SJSA1 (cell line): ENCODE data around the gene DDIT3. TPM values are rescaled to one million over a fixed set of nuclear protein-coding genes. Genes with fewer than 3 reads are reported as not detected.

Experiments
- DNase-seq, 2 experiments: peaks; one replicate each; pipeline ENCODE4 v3.0.0-alpha.2; 2015 to 2020; ENCODE audit warnings: low spot score in 2 of 2, low read depth in 1 of 2
- H3K27ac ChIP-seq: fragments of 250-450 bp; sonication (Bioruptor Pico); 2 replicates; pipeline ENCODE4 v1.5.1; 2020; ENCODE audit warnings: mild to moderate bottlenecking, moderate library complexity
- H3K27me3 ChIP-seq: fragments of 250-450 bp; sonication (Bioruptor Pico); replicated peaks from 2 replicates; pipeline ENCODE4 v1.5.1; 2020; ENCODE audit warnings: mild to moderate bottlenecking, moderate library complexity
- H3K36me3 ChIP-seq: fragments of 250-450 bp; sonication (Bioruptor Pico); 2 replicates; pipeline ENCODE4 v1.5.1; 2020; ENCODE audit warnings: mild to moderate bottlenecking
- H3K4me1 ChIP-seq: fragments of 250-450 bp; sonication (Bioruptor Pico); replicated peaks from 2 replicates; pipeline ENCODE4 v1.6.1; 2021; ENCODE audit warnings: mild to moderate bottlenecking
- H3K4me3 ChIP-seq: fragments of 250-450 bp; sonication (Bioruptor Pico); 2 replicates; pipeline ENCODE4 v1.5.1; 2020; ENCODE audit warnings: mild to moderate bottlenecking
- H3K9me3 ChIP-seq: fragments of 250-450 bp; sonication (Bioruptor Pico); replicated peaks from 2 replicates; pipeline ENCODE4 v1.5.1; 2020; ENCODE audit warnings: mild to moderate bottlenecking
- total RNA-seq: library from RNA; depleted of rRNA; stranded (reverse); fragments of >200 nt; shearing (Covaris generic); gene quantifications from 2 replicates; pipeline ENCODE4 v1.2.3, GENCODE V29; 2014

DDIT3 gene
- total RNA-seq, 1 experiment from 2014 or later: 686 TPM

DNA sequence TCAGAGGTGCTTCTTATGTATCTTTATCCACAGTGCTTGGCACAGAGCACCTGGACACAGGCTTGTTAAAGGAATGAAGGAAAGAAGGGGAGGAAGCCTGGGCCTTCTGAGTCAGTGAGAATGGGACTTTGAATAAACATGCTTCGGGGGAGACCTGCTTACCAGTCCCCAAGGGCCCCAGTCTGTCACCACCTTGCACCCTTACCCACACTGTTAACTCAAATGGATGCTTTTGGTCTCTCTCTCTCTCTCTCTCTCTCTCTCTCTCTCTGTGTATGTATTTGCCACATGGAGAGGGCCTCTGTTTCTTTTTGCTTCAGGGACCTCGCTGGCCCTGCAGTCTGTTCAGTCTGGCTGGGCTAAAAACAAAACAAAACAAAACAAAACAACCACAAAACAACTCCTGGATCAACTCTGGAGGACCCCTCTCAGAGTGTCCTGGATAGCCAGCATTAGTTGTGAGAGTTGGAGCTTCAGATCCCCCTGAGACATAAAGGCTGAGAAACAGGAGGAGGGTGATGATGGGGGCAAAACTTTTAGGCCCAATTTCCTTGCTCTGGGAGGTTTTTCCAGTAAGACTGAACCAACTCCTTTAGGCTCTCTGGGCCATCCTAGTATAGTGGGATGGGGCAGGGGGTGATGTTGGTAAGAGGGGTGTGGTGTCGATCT lies 31.5 kb upstream of the DDIT3 start:
- Histone ChIP-seq H3K4me1 (peaks cover 32% of the 10 kb centered on the region), H3K27me3 (0 out of 2 replicates have a peak, but pooled peaks cover 6% of the 10 kb centered on the region), H3K27ac (no peak overlapping the region), H3K4me3 (no peak overlapping the region), H3K9me3 (no peaks in the 10 kb centered on the region), H3K36me3 (peaks cover 2% of the 10 kb centered on the region)
- DNase-seq: no peak

DNA sequence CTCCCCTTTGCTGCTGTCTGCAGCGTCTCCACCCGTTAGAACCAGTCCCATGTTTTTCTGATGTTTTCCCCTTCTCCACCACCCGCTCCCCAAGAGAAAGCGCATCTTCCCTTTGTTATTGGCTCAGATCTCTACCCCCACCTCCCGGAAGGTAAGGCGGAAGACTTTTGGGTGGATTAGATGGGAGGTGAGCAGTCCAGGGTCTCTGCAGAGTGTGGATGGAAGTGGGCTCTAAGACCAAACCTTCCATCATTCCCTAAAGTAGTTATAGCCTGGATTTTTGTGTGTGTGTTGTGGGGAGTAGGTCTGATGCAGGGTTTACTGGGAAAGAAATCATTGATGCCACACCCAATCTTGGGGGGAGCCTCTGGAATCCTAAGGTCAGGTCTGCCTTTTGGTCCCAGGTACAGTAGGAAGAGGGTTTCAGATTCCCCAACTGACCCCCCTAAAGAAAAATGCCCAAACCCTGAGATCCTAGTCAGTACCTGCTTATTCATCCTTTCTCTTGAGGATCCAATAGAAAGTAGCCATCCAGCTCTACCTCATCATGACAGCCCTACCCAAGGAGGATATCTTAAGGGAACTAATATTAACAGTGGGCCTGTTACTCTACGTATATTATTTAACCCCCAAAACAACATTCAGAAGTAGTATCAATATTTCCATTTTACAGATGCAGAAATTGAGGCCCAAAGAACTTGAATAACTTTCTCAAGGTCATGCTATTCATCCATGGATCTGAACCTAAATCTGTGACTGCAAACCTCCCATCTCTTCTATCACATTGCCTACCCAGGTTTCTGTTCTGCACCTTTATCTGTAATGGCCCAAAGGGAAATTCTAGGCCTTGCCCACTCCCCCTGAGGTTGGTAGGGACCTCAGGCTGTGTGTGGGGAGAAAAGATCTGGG lies 30.6 kb upstream of the DDIT3 start:
- Histone ChIP-seq H3K36me3 (peaks cover 11% of the 10 kb centered on the region), H3K27ac (no peak overlapping the region), H3K9me3 (no peaks in the 10 kb centered on the region), H3K4me3 (no peak overlapping the region), H3K27me3 (0 out of 2 replicates have a peak, but pooled peaks cover 6% of the 10 kb centered on the region), H3K4me1 (peaks cover 38% of the 10 kb centered on the region)
- peak; percentile 76 to 85 for DNase-seq

DNA sequence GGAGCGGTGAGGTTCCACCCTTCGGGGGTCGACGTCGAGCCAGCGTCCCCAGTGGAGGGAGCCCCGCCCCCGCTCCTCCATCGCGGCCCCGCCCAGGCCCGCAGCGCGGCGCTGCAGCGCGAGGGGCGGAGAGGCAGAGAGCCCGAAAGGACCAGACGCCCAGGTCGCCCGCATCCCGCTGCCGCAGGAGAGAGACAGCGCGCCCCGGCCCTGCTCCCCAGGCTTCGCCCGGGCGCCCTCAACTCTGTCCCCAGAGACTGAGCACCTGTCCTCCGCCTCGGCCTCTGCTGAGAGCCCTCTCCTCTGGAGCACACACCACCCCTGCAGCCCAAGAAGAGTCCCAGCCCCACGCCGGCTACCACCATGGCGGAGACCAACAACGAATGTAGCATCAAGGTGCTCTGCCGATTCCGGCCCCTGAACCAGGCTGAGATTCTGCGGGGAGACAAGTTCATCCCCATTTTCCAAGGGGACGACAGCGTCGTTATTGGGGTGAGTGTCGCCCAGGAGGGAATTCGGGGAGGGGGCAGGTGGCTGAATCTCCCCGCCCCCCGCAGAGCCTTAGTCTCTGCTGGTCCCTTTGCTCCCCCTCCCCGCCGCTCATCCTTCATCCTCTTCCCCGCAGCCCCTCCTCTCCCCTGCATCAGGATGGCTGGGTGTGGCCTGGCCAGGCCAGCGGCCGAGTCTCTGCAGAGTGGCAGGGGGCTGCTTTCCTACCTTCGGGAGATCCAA lies 29.8 kb upstream of the DDIT3 start, which contains the start of gene KIF5A:
Gene KIF5A (plus strand): TSS at position 136 of the 732 bp plus-strand sequence. CDS start 228 bp downstream, at position 364.
- H3K27ac ChIP-seq: no peak within 1 kb of the TSS
- peak within 1 kb of the TSS; percentile 25 for H3K4me3 ChIP-seq
- H3K4me1 ChIP-seq: peaks cover 46% of the 10 kb centered on the region
- DNase-seq: peak in 1 of 2 experiments; percentile 74
- no peaks in the 10 kb centered on the region for H3K9me3 ChIP-seq
- H3K36me3 ChIP-seq: peaks cover 19% of the 10 kb centered on the region
- H3K27me3 ChIP-seq: 0 out of 2 replicates have a peak, but pooled peaks cover 6% of the 10 kb centered on the region

DNA sequence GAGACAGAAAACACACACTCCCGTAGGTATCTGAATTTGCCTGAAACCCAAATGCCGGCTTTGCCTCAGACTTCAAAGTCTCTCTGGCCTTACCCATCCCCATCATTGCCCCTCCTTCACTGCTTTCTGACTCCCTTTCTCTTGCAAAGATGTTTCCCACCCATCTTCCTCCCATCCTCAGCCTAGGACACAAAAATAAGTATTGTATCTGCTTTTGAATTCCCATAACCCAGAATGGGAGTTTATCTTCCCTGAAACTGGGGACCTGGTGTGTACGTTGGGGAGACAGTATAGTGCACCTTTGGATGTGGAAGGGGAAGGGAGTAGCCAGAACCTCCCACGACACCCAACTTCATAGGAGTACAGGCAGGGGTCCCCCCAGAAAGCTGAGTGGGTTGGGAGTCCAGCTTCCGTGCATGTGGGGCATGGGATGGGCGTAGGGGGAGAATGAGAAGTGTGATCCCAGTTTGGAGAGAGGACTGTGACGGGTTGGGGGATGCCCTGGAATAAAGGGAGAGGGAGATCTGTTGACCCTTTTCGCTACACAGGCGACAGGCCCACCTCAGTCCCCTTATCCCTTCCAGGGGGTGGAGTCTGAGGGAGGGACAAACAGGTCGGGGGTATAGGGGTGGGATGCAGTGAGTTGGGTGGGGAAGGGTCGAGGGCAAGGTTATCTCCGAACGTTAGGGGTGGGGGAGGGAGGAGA lies 29.0 kb upstream of the DDIT3 start:
- Histone ChIP-seq H3K9me3 (no peaks in the 10 kb centered on the region), H3K27me3 (0 out of 2 replicates have a peak, but pooled peaks cover 6% of the 10 kb centered on the region), H3K27ac (no peak overlapping the region), H3K36me3 (peaks cover 26% of the 10 kb centered on the region), H3K4me3 (peak overlapping the region; percentile 25), H3K4me1 (peaks cover 50% of the 10 kb centered on the region)
- peak in 1 of 2 experiments; percentile 78 for DNase-seq

DNA sequence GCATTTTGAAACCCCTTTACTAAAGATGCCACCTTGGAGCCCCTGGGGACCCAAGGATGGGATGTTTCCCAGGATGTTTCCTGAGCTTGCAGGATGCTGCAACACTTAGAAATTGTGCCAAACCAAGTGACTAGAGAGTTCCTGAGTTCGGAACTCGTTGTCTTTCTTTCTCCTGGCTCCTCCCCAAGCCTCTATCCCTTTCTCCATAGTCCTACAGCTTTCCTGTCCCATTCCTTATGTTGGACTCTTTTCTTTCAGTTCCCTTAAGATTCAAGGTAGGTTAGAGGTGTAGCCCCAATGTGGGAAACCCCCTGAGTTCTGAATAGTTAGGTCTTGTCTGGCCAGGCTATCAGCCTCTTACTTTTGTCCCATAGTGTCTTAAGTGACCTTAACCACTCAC lies 28.2 kb upstream of the DDIT3 start:
- Histone ChIP-seq H3K27ac (no peak overlapping the region), H3K36me3 (peaks cover 32% of the 10 kb centered on the region), H3K4me1 (peaks cover 50% of the 10 kb centered on the region), H3K27me3 (0 out of 2 replicates have a peak, but pooled peaks cover 2% of the 10 kb centered on the region), H3K9me3 (no peaks in the 10 kb centered on the region), H3K4me3 (no peak overlapping the region)
- DNase-seq: peak in 1 of 2 experiments; percentile 83

DNA sequence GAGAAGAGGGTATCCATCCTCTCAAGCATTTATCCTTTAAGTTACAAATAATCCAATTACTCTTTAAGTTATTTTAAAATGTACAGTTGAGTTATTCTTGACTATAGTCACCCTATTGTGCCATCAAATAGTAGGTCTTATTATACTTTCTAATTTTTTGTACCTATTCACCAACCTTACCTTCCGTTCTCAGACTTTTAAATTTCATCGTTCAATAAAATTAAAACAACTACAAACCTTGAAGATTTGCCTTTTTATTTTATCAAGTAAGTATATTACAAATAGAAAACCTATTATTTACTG lies 27.6 kb upstream of the DDIT3 start:
- H3K4me3 ChIP-seq: no peak overlapping the region
- H3K9me3 ChIP-seq: no peaks in the 10 kb centered on the region
- no peak overlapping the region for H3K27ac ChIP-seq
- H3K27me3 ChIP-seq: 0 out of 2 replicates have a peak, but pooled peaks cover 2% of the 10 kb centered on the region
- H3K36me3 ChIP-seq: peaks cover 36% of the 10 kb centered on the region
- H3K4me1 ChIP-seq: peaks cover 45% of the 10 kb centered on the region
- peak in 1 of 2 experiments; percentile 78 for DNase-seq

DNA sequence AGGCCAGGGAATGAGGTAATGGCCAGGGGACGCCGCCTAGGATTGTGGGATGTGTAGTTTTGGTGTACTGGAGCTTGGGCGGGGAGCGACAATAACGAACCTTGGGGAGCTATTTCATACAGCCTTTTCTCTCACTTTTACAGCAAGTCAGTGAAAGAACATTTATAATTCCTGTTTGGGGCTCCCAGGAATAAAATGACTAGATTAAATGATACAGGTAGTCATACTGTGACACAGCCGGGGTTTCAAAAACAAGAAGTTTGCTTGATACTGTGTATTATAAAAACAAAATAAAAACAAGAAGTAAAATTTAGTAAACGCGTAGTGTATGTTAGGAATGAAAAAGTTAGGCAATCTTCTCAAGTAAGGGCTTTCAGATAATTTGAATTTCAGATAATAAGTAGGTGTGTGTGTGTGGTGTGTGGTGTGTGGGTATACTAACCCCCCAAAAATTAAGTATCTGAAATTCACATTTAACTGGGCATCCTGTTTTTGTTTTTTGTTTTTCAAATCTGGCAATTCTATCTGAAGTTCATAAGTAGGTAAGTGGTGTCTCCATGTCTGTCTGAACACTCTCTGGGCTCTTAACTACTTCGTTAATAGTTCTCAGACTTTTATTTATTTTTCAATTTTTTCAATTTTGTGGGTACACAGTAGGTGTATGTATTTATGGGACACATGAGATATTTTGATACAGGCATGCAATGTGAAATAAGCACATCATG lies 27.1 kb upstream of the DDIT3 start:
- peak overlapping the region; percentile 84 for H3K27ac ChIP-seq
- no peak for DNase-seq
- H3K27me3 ChIP-seq: 0 out of 2 replicates have a peak, but pooled peaks cover 2% of the 10 kb centered on the region
- H3K4me1 ChIP-seq: peaks cover 42% of the 10 kb centered on the region
- peak overlapping the region; percentile 73 for H3K4me3 ChIP-seq
- no peaks in the 10 kb centered on the region for H3K9me3 ChIP-seq
- H3K36me3 ChIP-seq: peaks cover 41% of the 10 kb centered on the region

DNA sequence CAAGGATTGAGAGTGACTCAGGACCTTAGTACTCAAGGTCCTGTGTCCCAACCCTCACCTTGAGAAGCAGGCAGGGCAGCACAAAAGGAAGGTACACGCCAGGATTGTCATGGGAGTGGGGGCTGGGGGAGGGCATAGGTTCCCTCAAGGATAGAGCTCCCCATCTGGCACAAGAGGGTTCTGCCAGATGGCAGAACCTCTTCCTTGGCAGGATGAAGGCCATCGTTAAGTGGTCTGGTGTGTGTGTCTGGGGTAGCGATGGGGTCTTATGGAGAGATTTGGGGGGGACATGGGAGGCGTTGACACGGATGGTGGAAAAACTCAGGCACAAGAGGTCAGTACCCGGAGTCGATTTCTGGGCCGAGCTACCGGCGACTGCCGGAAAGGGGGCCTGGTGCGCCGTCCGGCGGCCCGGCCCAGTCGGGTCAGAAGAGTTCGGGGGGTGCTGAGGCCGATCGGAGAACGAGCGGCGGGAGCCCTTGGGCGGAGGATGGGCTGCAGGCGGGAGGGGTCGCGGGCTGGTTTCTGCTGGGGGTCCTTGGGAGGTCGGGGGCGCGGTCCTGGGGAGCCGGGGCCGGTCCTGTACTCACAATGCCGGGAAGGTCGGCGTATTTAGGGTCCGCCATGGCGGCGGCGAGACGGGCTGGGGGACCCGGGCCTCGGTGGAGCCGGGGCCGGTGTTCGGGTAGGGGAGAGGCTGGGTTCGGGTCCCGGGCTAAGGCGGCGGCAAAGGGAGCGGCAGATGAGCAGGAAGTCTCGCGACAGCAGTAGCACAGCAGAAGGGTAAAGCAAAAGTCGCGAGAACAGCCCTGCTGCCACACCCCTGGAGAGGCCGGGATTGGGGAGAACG lies 26.3 kb upstream of the DDIT3 start, which contains the start of gene DCTN2:
Gene DCTN2 (minus strand): TSS at position 755 of the 850 bp plus-strand sequence. CDS start 129 bp downstream, at position 626.
- Histone ChIP-seq H3K36me3 (peaks cover 49% of the 10 kb centered on the region), H3K4me3 (peak within 1 kb of the TSS; percentile 73), H3K27me3 (0 out of 2 replicates have a peak, but pooled peaks cover 2% of the 10 kb centered on the region), H3K27ac (peak within 1 kb of the TSS; percentile 84), H3K4me1 (peaks cover 42% of the 10 kb centered on the region), H3K9me3 (no peaks in the 10 kb centered on the region)
- no peak for DNase-seq

DNA sequence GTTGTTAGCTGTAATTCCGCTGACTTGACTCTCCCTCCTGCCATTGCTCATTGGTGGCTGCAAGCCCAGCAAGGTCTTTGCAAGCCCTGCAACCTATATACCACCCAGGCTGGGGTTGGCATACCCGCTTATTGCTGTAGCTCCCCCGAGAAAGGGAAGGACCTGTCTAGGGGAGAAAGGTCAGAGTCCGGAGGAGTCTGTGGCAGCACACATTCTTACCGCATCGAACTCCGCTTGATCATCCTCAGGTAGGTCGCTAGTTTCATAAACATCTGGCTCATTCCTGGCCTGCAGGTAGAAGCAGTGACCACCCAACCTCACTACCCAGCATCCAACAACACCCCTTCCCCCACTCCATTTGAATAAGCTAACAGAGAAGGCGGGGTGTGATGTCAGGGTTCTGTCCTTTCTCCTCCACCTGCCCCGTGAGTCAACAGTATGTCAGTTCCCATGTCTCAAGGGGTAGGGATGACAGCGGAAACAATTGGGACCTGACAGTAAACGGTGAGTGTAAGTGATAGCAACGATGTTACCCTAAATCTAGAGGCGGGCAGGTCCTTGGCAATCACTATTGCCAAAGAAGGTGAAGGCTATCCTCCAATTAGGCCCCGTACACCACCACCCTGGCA lies 25.6 kb upstream of the DDIT3 start:
- DNase-seq: no peak
- H3K27ac ChIP-seq: peak overlapping the region; percentile 84
- H3K9me3 ChIP-seq: no peaks in the 10 kb centered on the region
- H3K27me3 ChIP-seq: 0 out of 2 replicates have a peak, but pooled peaks cover 2% of the 10 kb centered on the region
- peak overlapping the region; percentile 73 for H3K4me3 ChIP-seq
- peaks cover 55% of the 10 kb centered on the region for H3K36me3 ChIP-seq
- H3K4me1 ChIP-seq: peaks cover 43% of the 10 kb centered on the region

DNA sequence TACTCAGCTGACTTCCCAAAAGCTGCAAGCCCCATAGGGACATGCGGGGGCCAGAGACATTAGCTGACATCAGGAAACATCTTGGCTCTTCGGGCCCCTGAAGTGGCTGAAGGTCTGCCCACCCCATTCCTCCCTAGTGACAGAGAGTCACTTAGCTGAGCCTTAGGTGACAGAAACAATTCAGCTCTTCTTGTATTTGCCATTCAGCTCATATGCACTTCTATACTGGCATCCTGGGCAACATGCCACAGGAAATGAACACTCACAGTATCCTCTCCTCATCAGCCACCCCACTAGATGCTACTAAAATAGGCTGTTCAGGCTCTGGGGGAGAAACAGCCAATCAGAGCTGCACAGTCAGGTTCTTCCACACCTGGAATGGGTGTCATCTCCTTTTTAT lies 23.3 kb upstream of the DDIT3 start:
- H3K27ac ChIP-seq: no peak overlapping the region
- H3K9me3 ChIP-seq: no peaks in the 10 kb centered on the region
- no peak for DNase-seq
- peaks cover 54% of the 10 kb centered on the region for H3K4me1 ChIP-seq
- 0 out of 2 replicates have a peak, but pooled peaks cover 2% of the 10 kb centered on the region for H3K27me3 ChIP-seq
- H3K4me3 ChIP-seq: no peak overlapping the region
- peaks cover 77% of the 10 kb centered on the region for H3K36me3 ChIP-seq

DNA sequence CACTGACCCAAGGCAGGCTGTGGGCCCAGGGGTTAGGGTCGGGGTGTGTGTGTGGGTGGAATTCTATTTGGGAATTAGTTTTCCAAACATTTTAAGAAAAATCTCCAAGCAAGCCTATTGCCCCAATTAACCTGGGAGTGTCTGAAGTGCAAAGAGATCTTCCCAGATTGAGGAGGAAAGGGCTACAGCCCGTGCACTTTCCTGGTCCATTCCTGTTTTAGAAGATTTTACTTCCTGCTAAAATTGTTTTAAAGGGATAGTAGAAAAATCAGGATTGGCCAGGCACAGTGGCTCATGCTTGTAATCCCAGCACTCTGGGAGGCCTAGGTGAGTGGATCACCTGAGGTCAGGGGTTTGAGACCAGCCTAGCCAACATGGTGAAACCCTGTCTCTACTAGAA lies 21.4 kb upstream of the DDIT3 start:
- no peaks in the 10 kb centered on the region for H3K9me3 ChIP-seq
- peaks cover 93% of the 10 kb centered on the region for H3K36me3 ChIP-seq
- no peak for DNase-seq
- no peak overlapping the region for H3K4me3 ChIP-seq
- no peaks in the 10 kb centered on the region for H3K27me3 ChIP-seq
- H3K27ac ChIP-seq: peak overlapping the region; percentile 2
- H3K4me1 ChIP-seq: peaks cover 49% of the 10 kb centered on the region
